ENCODE data around the gene NKX1-1.

DNA sequence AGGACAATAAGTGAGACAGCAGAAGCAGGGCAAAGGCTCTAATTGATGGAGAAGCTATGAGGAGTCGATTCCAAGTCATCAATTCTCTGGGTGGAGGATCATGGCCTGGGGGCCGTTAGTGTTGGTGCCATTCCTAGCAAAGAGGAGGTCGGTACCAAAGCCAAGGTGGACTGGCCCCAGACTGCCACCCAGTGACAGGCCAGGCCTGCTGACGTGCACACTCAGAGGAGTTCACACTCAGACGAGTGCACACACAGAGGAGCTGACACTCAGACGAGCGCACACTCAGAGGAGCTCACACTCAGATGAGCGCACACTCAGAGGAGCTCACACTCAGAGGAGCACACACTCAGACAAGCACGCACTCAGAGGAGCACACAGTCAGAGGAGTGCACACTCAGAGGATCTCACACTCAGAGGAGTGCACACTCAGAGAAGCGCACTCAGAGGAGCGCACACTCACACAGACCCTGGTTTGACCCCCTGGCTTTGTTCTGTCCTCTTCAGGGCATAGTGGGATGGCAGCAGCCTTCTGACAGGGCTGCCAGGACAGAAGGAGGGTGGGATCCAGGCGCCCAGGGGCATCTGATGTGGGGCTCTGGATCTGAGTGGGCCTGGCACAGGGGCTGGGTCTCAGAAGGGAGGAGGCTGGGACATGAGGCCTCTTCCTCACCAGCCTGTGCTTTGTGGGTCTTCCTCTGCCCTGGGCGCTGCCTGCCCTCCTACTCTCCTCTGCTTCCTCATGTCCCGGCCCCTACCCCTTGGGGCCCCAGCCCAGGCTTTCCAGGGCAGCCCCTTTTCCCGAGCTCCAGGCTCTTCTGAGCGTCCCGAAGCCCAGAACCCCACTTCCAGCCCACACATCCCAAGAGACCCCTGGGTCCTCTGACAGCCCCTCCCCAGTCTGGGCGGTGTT is 41.7 kb upstream of the NKX1-1 start:
- TF ChIP-seq CTCF (IDR thresholded peaks at IDR 0.05): no peak
- no peak for TF ChIP-seq TCF7L2 (IDR thresholded peaks at IDR 0.05; ENCODE audit: low read depth, low read length)
